OCI-LY1 (cell line): ENCODE results near the gene TMEM92.

Experiments
- EZH2 ChIP-seq: fragments of 200-600 bp; sonication (generic), shearing (Covaris generic); IDR thresholded peaks from 2 replicates; pipeline ENCODE4 v1.8.0; 2017; ENCODE audit warnings: borderline replicate concordance, mixed run types, mild to moderate bottlenecking, antibody characterized with exemption, low read length, moderate library complexity, mixed read lengths
- TF ChIP-seq, protein P1 (sequence below): fragments of 200-600 bp; sonication (generic), shearing (Covaris generic); IDR thresholded peaks from 2 replicates; pipeline ENCODE4 v1.5.1; 2017; ENCODE audit warnings: mild to moderate bottlenecking, antibody characterized with exemption, low read length, moderate library complexity, mixed read lengths

DNA sequence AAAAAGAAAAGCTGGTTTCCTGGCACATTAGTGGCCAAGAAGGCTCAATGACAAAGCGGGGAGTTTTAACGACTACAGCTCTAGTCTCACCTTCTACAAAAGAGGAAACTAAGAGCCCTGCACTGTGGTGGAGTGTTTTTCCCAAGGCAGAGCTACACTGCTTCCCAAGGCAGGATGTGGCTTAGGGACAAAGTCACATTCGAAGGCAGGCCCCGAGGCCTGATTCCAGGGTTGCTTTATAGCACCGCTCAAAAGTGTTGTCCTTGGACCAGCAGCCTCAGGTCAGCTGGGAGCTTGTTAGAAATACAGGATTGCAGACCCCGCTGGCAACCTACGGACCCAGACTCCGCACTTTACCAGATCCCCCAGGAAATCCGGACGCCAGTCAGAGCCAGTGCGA, 23.8 kb downstream of the TMEM92 start:
- TF ChIP-seq, protein P1, sequence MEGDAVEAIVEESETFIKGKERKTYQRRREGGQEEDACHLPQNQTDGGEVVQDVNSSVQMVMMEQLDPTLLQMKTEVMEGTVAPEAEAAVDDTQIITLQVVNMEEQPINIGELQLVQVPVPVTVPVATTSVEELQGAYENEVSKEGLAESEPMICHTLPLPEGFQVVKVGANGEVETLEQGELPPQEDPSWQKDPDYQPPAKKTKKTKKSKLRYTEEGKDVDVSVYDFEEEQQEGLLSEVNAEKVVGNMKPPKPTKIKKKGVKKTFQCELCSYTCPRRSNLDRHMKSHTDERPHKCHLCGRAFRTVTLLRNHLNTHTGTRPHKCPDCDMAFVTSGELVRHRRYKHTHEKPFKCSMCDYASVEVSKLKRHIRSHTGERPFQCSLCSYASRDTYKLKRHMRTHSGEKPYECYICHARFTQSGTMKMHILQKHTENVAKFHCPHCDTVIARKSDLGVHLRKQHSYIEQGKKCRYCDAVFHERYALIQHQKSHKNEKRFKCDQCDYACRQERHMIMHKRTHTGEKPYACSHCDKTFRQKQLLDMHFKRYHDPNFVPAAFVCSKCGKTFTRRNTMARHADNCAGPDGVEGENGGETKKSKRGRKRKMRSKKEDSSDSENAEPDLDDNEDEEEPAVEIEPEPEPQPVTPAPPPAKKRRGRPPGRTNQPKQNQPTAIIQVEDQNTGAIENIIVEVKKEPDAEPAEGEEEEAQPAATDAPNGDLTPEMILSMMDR, result no peak
- no peak for TF ChIP-seq EZH2
